Measurements from ENCODE around the gene MRPS25. TPM values are rescaled to one million over a fixed set of nuclear protein-coding genes. Genes with fewer than 3 reads are reported as not detected.

The MRPS25 gene
- polyA plus RNA-seq, 1 of the 3 experiments (the other 2 are of a cell fraction), result 41.5 TPM

- no peak for TF ChIP-seq MAX (IDR thresholded peaks at IDR 0.05; ENCODE audit: low read depth)
These were observed 17.0 kb upstream of the MRPS25 start (continued) for GRCh38 chr3:15081960-15082664.

- no peak for DNase-seq
- no peaks in the 10 kb centered on the region for H3K9me2 ChIP-seq
- peaks cover 49 to 87% of the 10 kb centered on the region in 2 experiments for H3K36me3 ChIP-seq (replicated peaks in 1 of 2; ENCODE audit: control insufficient read depth in 1 of 2, insufficient read depth in 2 of 2, low read length in 1 of 2)
- H2AFZ ChIP-seq (ENCODE audit: low read depth), result no peak overlapping the region
- no peaks in the 10 kb centered on the region for H4K20me1 ChIP-seq (ENCODE audit: insufficient read depth)
- ChIA-PET CTCF (interaction anchor here (1.4 kb wide), 1 partner anchor 39 kb away, joined by 5 read pairs; no protein-coding TSS in a partner anchor), POLR2A (no interaction called here)
- no peaks in the 10 kb centered on the region for H3K9me3 ChIP-seq
- H3F3A ChIP-seq (replicated peaks; ENCODE audit: insufficient read depth), result no peaks in the 10 kb centered on the region
- no peaks in the 10 kb centered on the region for H3K79me2 ChIP-seq (ENCODE audit: insufficient read depth)
- no peak overlapping the region for H3K9ac ChIP-seq
- H3K27ac ChIP-seq (ENCODE audit: low read depth in 2 of 2, low read length in 1 of 2), result no peak overlapping the region
- H3K27me3 ChIP-seq (ENCODE audit: insufficient read depth), result no peaks in the 10 kb centered on the region
- 86% methylated on average over 3 of the region's 3 CpGs for WGBS (ENCODE audit: low lambda C conversion rate)
- H3K4me1 ChIP-seq (ENCODE audit: control insufficient read depth in 1 of 2, insufficient read depth in 2 of 2, low read depth in 1 of 2, low read length in 1 of 2), result no peaks in the 10 kb centered on the region
- no peak overlapping the region for H3K4me2 ChIP-seq
- TF ChIP-seq CTCF (IDR thresholded peaks at IDR 0.05), result no peak
- no peak for TF ChIP-seq SMC3 (IDR thresholded peaks at IDR 0.05; ENCODE audit: low read depth, low read length)
- no peak for TF ChIP-seq TAF1 (IDR thresholded peaks at IDR 0.05; ENCODE audit: borderline replicate concordance, low read depth, low read length)
- TF ChIP-seq RCOR1 (IDR thresholded peaks at IDR 0.05; ENCODE audit: low read length), result no peak
- TF ChIP-seq IRF3 (IDR thresholded peaks at IDR 0.05; ENCODE audit: low read depth, low read length), result no peak
- TF ChIP-seq RAD21 (IDR thresholded peaks at IDR 0.05; ENCODE audit: low read length), result no peak
- no peak for TF ChIP-seq PBX3 (IDR thresholded peaks at IDR 0.05)
- TF ChIP-seq ELF1 (IDR thresholded peaks at IDR 0.05), result no peak
- TF ChIP-seq FOXJ3 (CRISPR knock-in tag; IDR thresholded peaks at IDR 0.05), result no peak
- H3K4me3 ChIP-seq (ENCODE audit: low read depth in 2 of 2, low read length in 1 of 2), result no peak overlapping the region
These were observed 14.0 kb upstream of the MRPS25 start for GRCh38 chr3:15079091-15079490.

GRCh38 chr3:15074500-15074899 is 9.4 kb upstream of the MRPS25 start:
- Histone ChIP-seq H3K4me1 (ENCODE audit: control insufficient read depth in 1 of 2, insufficient read depth in 2 of 2, low read depth in 1 of 2, low read length in 1 of 2) (no peaks in the 10 kb centered on the region), H3K9me2 (no peaks in the 10 kb centered on the region), H3K4me3 (ENCODE audit: low read depth in 2 of 2, low read length in 1 of 2) (no peak overlapping the region), H3K27me3 (ENCODE audit: insufficient read depth) (no peaks in the 10 kb centered on the region), H3K4me2 (no peak overlapping the region), H4K20me1 (ENCODE audit: insufficient read depth) (no peaks in the 10 kb centered on the region), H3K9me3 (no peaks in the 10 kb centered on the region), H3K79me2 (ENCODE audit: insufficient read depth) (no peaks in the 10 kb centered on the region), H2AFZ (ENCODE audit: low read depth) (no peak overlapping the region), H3K9ac (no peak overlapping the region), H3K36me3 (replicated peaks in 1 of 2; ENCODE audit: control insufficient read depth in 1 of 2, insufficient read depth in 2 of 2, low read length in 1 of 2) (peaks cover 28 to 74% of the 10 kb centered on the region in 2 experiments), H3K27ac (ENCODE audit: low read depth in 2 of 2, low read length in 1 of 2) (no peak overlapping the region), H3F3A (replicated peaks; ENCODE audit: insufficient read depth) (no peaks in the 10 kb centered on the region)
- CTCF ChIA-PET, result no interaction called here
- POLR2A ChIA-PET, result no interaction called here
- DNase-seq, result no peak
- 95% methylated on average over 15 of the region's 19 CpGs for WGBS (ENCODE audit: low lambda C conversion rate)
- no peak for TF ChIP-seq MAX (IDR thresholded peaks at IDR 0.05; ENCODE audit: low read depth)
- TF ChIP-seq FOXM1 (IDR thresholded peaks at IDR 0.05; ENCODE audit: low read depth), result no peak
- TF ChIP-seq RFX5 (IDR thresholded peaks at IDR 0.05; ENCODE audit: low read length), result no peak
- no peak for TF ChIP-seq JUND (IDR thresholded peaks at IDR 0.05)
- TF ChIP-seq USF1 (IDR thresholded peaks at IDR 0.05; ENCODE audit: borderline replicate concordance, low read depth), result no peak
- TF ChIP-seq RXRA (IDR thresholded peaks at IDR 0.05; ENCODE audit: borderline replicate concordance, low read depth), result no peak
- no peak for TF ChIP-seq EP300 (IDR thresholded peaks at IDR 0.05; ENCODE audit: borderline replicate concordance in 1 of 2, low read depth in 1 of 2, low read length in 1 of 2)
- TF ChIP-seq YY1 (IDR thresholded peaks at IDR 0.05; ENCODE audit: low read depth), result no peak
- TF ChIP-seq TEAD4 (IDR thresholded peaks at IDR 0.05; ENCODE audit: borderline replicate concordance, insufficient read depth), result no peak
- no peak for TF ChIP-seq EZH2phosphoT487 (IDR thresholded peaks at IDR 0.05; ENCODE audit: borderline replicate concordance, low read depth)
- TF ChIP-seq MEF2A (IDR thresholded peaks at IDR 0.05; ENCODE audit: borderline replicate concordance, low read depth), result no peak
- TF ChIP-seq GABPA (IDR thresholded peaks at IDR 0.05; ENCODE audit: low read depth), result no peak
- no peak for TF ChIP-seq MXI1 (IDR thresholded peaks at IDR 0.05; ENCODE audit: low read depth, low read length)

All from SK-N-SH (cell line).